Measurements from ENCODE around the gene RRP12.

- peak in 2 of 3 donors; percentile 31 to 55 for TF ChIP-seq CTCF (IDR thresholded peaks at IDR 0.05)
- TF ChIP-seq POLR2AphosphoS5 (IDR thresholded peaks at IDR 0.05): peak in 1 of 3 donors; percentile 29
- TF ChIP-seq POLR2A (IDR thresholded peaks at IDR 0.05): no peak
Observed at GRCh38 chr10:97355571-97355975, 45.6 kb downstream of the RRP12 start.
